GM19328 (cell line): ENCODE data around the gene MANBA.

ENCODE experiments used
- ATAC-seq: cut with Tn5 transposase; IDR thresholded peaks from one replicate; pipeline ENCODE4 v1.9.1; 2021; ENCODE audit warnings: mild to moderate bottlenecking, moderate library complexity; ENCODE audit not compliant: unreplicated experiment

Gene MANBA

DNA sequence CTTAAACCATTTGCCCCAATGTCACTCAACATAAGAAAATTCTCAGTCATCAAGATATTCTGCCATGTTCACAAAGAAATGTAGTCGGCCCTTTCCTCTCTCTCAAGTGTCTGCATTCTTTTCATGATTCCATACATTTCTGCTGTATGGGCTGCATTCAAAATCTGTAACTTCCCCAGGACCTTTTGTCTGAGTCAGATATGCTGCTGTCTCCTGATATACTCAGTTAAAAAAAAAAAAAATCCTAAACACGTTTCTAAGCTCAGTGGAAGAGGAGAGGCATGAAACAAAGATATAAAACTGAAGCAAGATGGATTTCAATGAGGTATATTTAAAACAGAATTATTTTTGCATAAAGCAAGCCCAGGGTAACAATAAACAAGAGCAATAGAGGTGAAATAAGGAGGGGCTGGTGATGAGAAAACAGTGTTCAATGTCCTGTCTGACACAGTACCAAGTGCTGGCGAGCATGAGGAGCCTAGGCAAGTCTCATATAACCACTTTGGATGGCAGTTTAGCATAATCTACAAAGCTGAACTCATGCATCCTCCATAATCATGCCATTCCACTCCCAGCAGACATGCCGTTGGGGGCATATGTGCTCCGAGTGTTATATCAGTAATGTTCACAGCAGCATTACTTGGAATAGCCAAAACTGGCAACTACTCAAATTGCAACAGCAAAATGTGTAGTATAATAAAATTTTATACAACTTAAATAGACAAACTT lies 76.7 kb downstream of the MANBA start:
- no peak for ATAC-seq

- ATAC-seq, result no peak
Measured at GRCh38 chr4:102678695-102679335, 82.0 kb downstream of the MANBA start.

DNA sequence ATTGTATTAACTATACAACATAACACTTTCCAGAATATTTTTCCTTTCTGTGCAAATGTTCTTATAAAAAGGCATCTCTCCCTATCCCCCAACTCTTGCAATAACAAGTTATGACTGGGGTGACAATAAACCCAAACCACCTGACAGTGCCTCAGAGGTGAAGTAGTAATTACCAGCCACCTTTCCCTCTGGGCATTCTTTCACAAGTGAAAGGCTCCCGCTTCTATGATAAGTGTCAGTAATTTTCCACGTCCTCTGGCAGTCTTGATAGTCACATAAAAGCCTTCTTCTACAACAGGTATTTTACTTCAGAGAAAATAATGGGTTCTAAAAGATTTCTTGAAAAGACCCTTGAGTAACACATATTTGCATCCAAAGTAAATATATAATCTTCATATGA lies 82.7 kb downstream of the MANBA start:
- ATAC-seq, result no peak

DNA sequence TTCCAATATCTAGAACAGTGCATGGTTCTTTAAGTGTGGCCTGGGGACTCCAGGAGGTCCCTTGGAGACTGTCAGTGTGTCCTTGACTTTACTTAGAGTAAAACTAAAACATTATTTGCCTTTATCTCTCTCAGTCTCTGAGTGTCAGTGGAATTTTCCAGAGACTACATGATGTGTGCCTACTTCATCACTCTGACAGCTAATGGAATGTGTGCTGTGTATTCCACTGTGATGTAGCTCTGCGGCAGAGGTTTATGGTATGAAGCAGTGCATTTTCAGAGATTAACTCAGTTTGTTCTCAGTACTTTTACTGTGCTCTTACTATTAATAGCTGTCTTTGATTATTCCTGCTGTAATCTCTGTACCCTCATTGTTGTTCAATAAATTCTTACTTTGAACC lies 85.6 kb downstream of the MANBA start:
- ATAC-seq, result no peak

- no peak for ATAC-seq
Measured at GRCh38 chr4:102667001-102667400, 93.8 kb downstream of the MANBA start.

DNA sequence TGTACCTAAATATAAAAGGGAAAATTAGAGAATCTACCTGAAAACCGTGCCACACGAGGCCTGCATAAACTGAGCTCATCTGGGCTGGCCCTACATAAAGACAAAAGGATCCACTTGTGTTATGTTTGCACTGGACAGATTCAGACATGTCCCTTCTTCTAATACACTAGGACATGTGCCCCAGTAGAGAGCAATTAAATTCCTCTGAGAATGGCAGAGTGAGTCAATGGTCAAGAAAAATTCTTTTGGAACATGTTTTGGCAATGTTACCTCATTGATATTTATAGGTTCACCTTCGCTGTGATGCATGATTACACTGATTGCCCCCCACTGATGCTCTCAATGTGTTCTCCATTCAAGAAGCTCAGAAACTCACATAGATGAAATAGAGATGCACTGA lies 95.2 kb downstream of the MANBA start:
- no peak for ATAC-seq

- no peak for ATAC-seq
Measured at GRCh38 chr4:102663073-102663472, 97.7 kb downstream of the MANBA start.

- no peak for ATAC-seq
Measured at GRCh38 chr4:102657206-102657605, 103.6 kb downstream of the MANBA start.

DNA sequence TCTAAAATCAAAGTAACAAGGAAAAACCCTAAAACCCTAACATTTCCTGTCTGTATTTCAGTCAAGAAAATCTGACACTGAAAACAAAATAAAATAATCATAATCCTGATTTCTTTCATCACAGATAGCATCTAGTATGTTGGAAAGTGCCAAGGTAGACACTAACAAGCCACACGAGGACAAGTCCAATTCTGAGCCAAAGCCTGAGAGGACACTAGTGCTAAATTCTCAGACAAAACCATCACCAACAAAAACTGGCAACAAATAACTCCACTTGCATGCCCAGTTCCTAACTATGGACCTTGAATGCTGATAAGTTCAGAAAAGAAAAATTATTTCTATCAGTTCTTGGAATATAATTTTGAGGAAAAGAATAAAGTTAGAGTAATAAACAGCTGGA lies 113.7 kb downstream of the MANBA start:
- no peak for ATAC-seq

DNA sequence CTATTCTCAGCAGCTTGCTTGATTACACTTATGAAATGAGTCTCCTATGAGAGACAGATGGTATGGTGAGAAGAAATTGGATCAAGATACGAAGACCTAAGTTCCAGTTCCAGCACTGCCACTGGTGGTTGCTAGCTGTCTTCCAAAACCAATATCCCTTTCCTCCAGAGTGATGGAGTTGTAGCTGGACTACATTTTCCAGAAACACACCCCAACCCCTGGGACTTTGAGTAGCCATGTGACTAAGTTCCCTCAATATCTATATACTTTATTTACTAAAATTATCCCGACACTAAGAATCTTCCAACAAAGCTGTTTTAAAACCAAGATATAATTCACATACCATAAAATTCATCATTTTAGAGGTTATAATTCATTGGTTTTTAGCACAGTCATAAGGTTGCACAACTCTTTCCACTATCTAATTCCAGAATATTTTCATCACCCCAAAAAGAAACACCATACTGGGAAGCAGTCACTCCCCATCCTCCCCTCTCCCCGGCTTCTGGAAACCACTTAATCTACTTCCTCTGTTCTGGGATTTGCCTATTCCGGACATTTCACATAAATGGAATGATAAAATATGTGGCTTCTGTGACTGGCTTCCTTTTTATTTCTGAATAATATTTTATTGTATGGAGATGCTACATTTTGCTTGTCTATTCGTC lies 118.0 kb downstream of the MANBA start:
- ATAC-seq, result no peak

- no peak for ATAC-seq
Measured at GRCh38 chr4:102641793-102642192, 119.0 kb downstream of the MANBA start.

GRCh38 chr4:102640669-102641068 lies 120.1 kb downstream of the MANBA start:
- no peak for ATAC-seq

GRCh38 chr4:102639598-102639997 lies 121.2 kb downstream of the MANBA start:
- no peak for ATAC-seq

GRCh38 chr4:102638621-102639020 lies 122.1 kb downstream of the MANBA start:
- ATAC-seq, result no peak

DNA sequence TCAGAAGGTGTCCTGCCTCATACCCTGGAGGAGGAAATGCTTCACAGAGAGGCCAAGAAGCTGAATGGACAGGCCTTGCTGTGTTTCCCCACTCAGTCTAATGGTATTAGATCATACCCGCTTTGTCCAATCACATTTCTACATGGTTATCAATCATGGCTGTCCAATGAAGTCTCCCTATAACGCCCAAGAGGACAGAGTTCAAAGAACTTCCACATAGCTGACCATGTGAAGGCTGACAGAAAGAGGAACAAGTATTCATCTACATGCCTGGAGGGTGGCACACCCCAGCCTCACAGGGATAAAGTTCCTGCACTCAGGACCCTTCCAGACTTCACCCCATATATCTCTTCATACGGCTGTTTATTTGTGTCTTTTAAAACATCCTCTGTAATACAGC lies 123.4 kb downstream of the MANBA start:
- no peak for ATAC-seq

GRCh38 chr4:102633100-102633499 lies 127.7 kb downstream of the MANBA start:
- no peak for ATAC-seq

DNA sequence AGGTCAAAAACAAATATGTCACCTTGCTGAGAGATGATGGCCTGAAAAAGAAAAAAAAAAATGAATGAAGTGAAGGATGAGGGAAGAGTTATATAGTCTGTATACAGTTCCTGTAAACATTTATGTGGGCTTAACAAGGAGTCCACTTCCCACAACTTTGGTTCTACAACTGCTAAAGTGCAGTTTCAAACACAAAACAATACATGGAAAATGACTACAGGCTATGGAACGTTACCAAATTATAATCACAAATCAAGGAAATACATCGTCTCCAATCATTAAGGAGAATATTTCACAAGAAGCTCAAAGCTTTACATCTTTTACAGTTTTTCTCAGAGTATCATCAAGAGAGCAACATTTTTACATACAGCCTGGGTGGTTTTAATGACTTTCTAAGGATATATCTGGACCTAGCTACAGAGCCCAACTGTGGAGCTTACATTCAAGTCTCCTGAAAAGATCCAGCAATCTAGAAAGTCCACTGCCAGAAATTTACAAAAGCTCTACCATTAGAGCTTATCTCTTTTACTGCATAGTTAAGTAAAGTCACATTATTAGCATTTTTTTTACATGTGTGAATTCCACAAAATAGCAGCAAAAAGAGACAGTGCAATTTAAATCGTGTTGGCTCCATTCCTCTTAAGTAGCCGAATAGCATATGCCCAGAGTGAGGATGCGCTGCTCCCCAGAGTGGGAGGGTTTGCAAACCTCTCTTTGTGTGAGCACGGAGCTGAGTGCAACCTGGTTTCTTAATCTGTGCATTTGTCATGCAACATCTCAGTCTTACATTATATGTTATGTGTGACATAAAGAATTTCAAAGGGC lies 128.3 kb downstream of the MANBA start:
- ATAC-seq, result no peak

DNA sequence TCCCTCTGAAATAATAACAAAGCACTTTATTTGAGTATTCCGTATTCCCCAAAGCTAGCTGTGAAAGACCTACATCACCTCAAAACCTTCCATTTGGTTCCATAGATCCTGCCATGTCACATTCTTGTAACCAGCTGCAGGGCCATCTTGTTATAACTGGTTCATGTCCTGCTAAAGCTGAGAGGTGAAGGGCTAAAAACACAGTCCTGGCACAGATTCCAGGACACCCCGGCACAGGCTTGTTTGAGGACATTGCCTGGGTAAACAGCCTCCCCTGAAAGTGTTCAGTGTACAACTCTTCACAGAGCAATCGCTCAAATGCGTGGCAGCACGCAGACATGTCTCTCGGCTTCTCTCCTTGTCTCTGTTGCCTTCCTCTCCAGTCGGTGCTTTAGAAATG lies 129.2 kb downstream of the MANBA start:
- ATAC-seq, result no peak

DNA sequence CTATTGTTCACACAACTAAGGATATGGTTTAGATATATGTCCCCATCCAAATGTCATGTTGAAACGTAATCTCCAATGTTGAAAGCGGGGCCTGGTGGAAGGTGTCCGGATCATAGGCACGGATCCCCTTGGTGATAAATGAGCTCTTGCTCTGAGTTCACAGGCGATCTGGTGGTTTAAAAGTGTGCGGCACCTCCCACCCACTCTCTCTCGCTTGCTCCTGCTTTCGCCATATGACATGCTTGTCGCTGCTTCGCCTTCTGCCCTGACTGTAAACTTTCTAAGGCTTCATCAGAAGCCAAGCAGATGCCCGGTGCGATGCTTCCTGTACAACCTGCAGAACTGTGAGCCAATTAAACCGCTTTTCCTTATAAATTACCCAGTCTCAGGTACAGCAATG lies 131.1 kb downstream of the MANBA start:
- no peak for ATAC-seq

- no peak for ATAC-seq
Measured at GRCh38 chr4:102627831-102628523, 132.8 kb downstream of the MANBA start.
